ENCODE measurements around the gene UQCRH. TPM values are rescaled to one million over a fixed set of nuclear protein-coding genes. Genes with fewer than 3 reads are reported as not detected.

Gene UQCRH
- polyA plus RNA-seq, 1 of the 3 experiments (the other 2 are of a cell fraction) = 971 TPM

- no peak for TF ChIP-seq JUND (IDR thresholded peaks at IDR 0.05)
Measured at GRCh38 chr1:46344481-46344880, 41.0 kb downstream of the UQCRH start (continued).

GRCh38 chr1:46345281-46345680 is 41.8 kb downstream of the UQCRH start:
- no peak overlapping the region for H3K4me3 ChIP-seq (ENCODE audit: low read depth in 2 of 2, low read length in 1 of 2)
- H3K79me2 ChIP-seq (ENCODE audit: insufficient read depth) = peaks cover 39% of the 10 kb centered on the region
- H3K36me3 ChIP-seq (replicated peaks in 1 of 2; ENCODE audit: control insufficient read depth in 1 of 2, insufficient read depth in 2 of 2, low read length in 1 of 2) = peaks cover 20 to 33% of the 10 kb centered on the region in 2 experiments
- H4K20me1 ChIP-seq (ENCODE audit: insufficient read depth) = no peaks in the 10 kb centered on the region
- peaks cover 9% of the 10 kb centered on the region for H3F3A ChIP-seq (replicated peaks; ENCODE audit: insufficient read depth)
- no peak overlapping the region for H3K27ac ChIP-seq (ENCODE audit: low read depth in 2 of 2, low read length in 1 of 2)
- H3K4me1 ChIP-seq (ENCODE audit: control insufficient read depth in 1 of 2, insufficient read depth in 2 of 2, low read depth in 1 of 2, low read length in 1 of 2) = peaks cover 0 to 12% of the 10 kb centered on the region in 2 experiments; a peak in 1 of 4 replicates
- H3K27me3 ChIP-seq (ENCODE audit: insufficient read depth) = no peaks in the 10 kb centered on the region
- H3K4me2 ChIP-seq = no peak overlapping the region
- H3K9me2 ChIP-seq = no peaks in the 10 kb centered on the region
- DNase-seq = no peak
- H2AFZ ChIP-seq (ENCODE audit: low read depth) = no peak overlapping the region
- no peaks in the 10 kb centered on the region for H3K9me3 ChIP-seq
- ChIA-PET POLR2A (no interaction called here), CTCF (no interaction called here)
- H3K9ac ChIP-seq = no peak overlapping the region
- TF ChIP-seq CTCF (IDR thresholded peaks at IDR 0.05) = no peak
- TF ChIP-seq RXRA (IDR thresholded peaks at IDR 0.05; ENCODE audit: borderline replicate concordance, low read depth) = no peak
- no peak for TF ChIP-seq JUND (IDR thresholded peaks at IDR 0.05)
- no peak for TF ChIP-seq TCF12 (IDR thresholded peaks at IDR 0.05)
- no peak for TF ChIP-seq FOXM1 (IDR thresholded peaks at IDR 0.05; ENCODE audit: low read depth)
- TF ChIP-seq RCOR1 (IDR thresholded peaks at IDR 0.05; ENCODE audit: low read length) = no peak
- TF ChIP-seq RFX5 (IDR thresholded peaks at IDR 0.05; ENCODE audit: low read length) = no peak
- no peak for TF ChIP-seq USF1 (IDR thresholded peaks at IDR 0.05; ENCODE audit: borderline replicate concordance, low read depth)
- TF ChIP-seq MAX (IDR thresholded peaks at IDR 0.05; ENCODE audit: low read depth) = no peak
- no peak for TF ChIP-seq GABPA (IDR thresholded peaks at IDR 0.05; ENCODE audit: low read depth)
- no peak for TF ChIP-seq PBX3 (IDR thresholded peaks at IDR 0.05)
- no peak for TF ChIP-seq REST (IDR thresholded peaks at IDR 0.05; ENCODE audit: low read depth, low read length)
- TF ChIP-seq MEF2A (IDR thresholded peaks at IDR 0.05; ENCODE audit: borderline replicate concordance, low read depth) = no peak

Data from SK-N-SH (cell line).